Right ventricle myocardium inferior (tissue), 1 donor: ENCODE results near the gene VPS26B. TPM values are rescaled to one million over a fixed set of nuclear protein-coding genes. Genes with fewer than 3 reads are reported as not detected.

ENCODE experiments used
- ATAC-seq: fragments of 200-7000 bp; cut with Tn5 transposase; one replicate; pipeline ENCODE4 v1.9.1; 2020; ENCODE audit warnings: mild to moderate bottlenecking, moderate library complexity
- DNase-seq: peaks from one replicate; pipeline ENCODE4 v3.0.0; 2021; ENCODE audit errors: missing footprints
- intact Hi-C: fragments of 100-400 bp; cut with DNase I; formaldehyde crosslinking; loops from one replicate; pipeline ENCODE4 v1.11.0; 2022
- total RNA-seq: library from RNA; stranded (reverse); fragmentation: NEBNext Ultra II Directional; extraction: Animal tissue kit (Norgen Biotek cat#: 25700); gene quantifications from one replicate; pipeline ENCODE4 v1.2.1, GENCODE V29; 2021
- donor health status: DM: no; HTN: yes; CAD: no; lungs with severe emphysema.

Gene VPS26B
- total RNA-seq, 1 donor from 2014 or later = 39.5 TPM

DNA sequence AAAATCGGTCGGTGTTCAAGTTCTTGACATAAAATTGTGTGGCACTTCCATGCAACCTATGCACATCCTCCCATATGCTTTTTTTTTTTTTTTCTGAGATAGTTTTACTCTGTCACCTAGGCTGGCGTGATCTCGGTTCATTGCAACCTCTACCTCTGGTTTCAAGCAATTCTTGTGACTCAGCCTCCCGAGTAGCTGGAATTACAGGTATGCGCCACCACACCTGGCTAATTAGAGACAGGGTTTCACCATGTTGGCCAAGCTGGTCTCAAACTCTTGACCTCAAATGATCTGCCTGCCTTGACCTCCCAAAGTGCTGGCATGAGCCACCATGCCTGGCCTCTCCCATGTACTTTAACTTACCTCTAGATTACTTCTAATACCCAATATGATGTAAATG, 66.7 kb downstream of the VPS26B start:
- no peak for ATAC-seq
- intact Hi-C loops = no loop called here
- no peak for DNase-seq

DNA sequence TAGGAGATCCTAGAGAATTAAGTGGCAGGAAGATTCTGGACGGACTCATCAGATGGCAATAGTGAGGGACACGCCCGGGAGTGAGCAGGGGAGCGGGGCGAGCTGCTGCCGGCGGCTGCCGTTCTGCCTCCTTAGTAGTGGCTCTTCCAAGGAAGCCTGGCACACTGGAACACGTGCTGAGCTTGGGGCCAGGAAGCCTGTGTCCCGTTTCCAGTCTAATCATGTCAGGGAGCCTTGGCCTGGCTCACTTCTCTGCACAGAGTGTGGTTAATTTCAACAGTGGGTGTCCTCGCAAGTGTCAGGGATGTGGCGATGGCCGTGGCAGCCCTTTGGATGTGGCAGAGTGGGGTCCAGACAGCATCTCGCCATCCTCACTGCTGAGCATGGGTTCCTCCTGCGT, 68.2 kb downstream of the VPS26B start:
- intact Hi-C loops = no loop called here
- DNase-seq = no peak
- ATAC-seq = no peak

DNA sequence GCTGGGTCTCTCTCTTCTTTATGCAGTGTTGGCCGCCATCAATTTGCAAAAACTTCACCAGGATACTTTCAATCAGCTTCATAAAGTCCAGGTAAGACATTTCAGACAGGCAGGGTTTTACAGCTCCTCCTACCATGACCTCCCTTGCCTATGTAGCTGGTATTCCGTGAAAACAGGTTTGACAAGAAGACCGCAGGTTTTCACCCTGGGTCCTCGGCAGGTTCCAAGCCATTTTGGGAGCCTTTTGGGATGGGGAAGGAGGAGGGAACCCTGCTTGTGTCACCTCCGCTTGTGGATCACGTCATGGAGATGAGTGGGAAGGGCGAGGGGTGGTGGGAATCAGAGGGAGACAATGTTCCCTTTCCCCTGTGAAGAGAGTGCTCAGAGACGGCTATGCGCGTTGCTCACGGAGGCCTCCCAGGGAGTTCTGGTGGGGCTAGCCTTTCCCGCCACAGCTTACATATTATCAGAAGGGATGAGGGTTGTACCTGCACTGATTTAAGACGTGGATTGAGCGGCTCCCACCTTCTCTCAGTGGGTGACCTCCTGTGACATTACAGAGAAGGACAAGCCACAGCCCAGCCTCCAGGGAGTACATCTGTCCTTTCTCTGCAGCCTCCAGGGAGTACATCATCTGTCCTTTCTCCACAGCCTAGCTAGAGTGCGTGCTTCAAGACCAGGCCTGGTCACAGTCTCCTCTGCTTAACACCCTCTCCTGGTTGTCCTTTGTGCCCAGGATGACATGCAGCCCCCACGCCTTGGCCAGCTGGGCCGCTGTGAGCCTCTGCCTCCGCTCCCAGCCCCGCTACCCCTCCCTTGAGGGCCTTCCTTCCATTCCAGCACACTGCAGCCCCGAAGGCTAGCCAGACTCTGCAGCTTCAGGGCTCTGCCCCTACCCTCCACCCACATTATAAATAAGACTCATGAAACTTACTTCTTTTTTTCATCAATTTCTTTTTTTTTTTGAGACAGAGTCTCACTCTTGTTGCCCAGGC, 68.9 kb downstream of the VPS26B start:
- DNase-seq (no peak), ATAC-seq (no peak)
- intact Hi-C loops = no loop called here

DNA sequence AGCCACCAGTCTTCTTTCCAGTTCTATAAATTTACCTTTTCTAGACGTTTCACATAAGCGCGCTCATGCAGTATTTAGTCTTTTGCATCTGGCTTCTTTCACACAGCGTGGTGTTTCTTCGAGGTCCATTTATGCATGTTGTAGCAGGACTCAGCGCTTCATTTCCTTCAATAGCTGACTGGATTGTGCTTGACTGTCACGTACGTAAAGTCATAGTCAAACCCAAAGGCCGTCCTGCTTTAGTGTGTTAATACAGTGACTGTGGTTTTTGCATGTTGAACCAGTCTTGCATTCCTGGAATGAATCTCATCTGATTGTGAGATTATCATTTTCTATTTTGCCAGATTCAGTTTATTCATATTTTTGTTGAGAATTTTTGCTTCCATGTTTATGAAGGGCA, 70.2 kb downstream of the VPS26B start:
- DNase-seq (no peak), ATAC-seq (no peak)
- intact Hi-C loops = no loop called here

Other genes with a start within 250 kb of the VPS26B start
- 22.5 TPM for gene JAM3, start 155.6 kb upstream of the VPS26B start, total RNA-seq
- gene NCAPD3, start 704 bp upstream of the VPS26B start, total RNA-seq = 12.3 TPM
- gene THYN1, start 28.7 kb downstream of the VPS26B start, total RNA-seq = 36.8 TPM
- gene ACAD8, start 28.9 kb downstream of the VPS26B start, total RNA-seq = 36.1 TPM
- gene GLB1L3, start 51.7 kb downstream of the VPS26B start, total RNA-seq = not detected
- gene GLB1L2, start 107.3 kb downstream of the VPS26B start, total RNA-seq = 0.32 TPM
- gene B3GAT1, start 187.6 kb downstream of the VPS26B start, total RNA-seq = 0.16 TPM